GM12891 (cell line): ENCODE data around the gene SYT17.

ENCODE experiments used
- POLR2AphosphoS5 ChIP-seq: IDR thresholded peaks from 2 replicates; pipeline ENCODE4 v1.6.1; 2011; ENCODE audit warnings: low read depth, low read length, control low read depth
- SPI1 ChIP-seq: IDR thresholded peaks from 2 replicates; pipeline ENCODE4 v1.6.1; 2011; ENCODE audit warnings: low read depth, low read length, control low read depth

- TF ChIP-seq POLR2AphosphoS5 (no peak), SPI1 (no peak)
Observed at GRCh38 chr16:19169082-19169639, 1.1 kb downstream of the SYT17 start.
